Measurements from ENCODE around the gene THOC1. TPM values are rescaled to one million over a fixed set of nuclear protein-coding genes. Genes with fewer than 3 reads are reported as not detected.

The THOC1 gene
- polyA plus RNA-seq, 10 donors, result 25.8 to 72.0 (median 37.4) TPM

DNA sequence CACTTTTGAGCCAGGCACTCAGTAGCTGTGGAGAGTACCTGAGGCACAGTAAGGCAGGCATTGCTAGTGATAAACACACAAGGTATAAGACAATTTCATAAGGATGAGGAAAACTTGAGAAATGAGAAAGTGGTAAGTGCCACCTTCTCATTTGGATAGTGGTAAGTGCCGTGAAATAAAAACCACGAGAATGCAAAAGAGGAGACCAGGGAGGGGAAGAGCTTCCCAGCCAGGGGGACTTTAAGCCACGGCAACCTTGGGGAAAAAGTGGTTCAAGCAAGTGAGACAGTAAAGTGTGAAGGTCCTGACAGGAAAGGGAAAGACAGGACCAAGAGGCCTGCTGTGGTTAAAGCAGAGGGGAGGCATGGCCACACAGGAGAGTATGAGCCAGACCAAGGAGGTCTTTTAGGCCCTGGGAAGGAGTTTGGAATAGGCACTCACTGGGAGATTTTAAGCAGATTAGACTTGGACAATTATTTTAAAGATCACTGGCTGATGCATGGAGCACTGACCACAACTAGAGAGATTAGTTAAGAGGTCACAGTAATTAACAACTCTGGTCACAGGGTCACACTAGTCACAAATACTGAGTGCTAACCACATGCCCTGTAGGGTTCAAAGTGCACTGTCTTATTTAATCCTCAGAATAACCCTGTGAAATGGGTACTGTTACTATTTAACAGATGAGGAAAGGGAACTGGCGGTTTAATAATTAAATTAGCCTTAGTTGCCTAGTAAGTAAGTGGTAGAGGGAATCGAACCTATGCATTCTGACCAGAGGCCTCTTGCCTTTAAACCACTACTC, 50.1 kb downstream of the THOC1 start:
- DNase-seq, result no peak

DNA sequence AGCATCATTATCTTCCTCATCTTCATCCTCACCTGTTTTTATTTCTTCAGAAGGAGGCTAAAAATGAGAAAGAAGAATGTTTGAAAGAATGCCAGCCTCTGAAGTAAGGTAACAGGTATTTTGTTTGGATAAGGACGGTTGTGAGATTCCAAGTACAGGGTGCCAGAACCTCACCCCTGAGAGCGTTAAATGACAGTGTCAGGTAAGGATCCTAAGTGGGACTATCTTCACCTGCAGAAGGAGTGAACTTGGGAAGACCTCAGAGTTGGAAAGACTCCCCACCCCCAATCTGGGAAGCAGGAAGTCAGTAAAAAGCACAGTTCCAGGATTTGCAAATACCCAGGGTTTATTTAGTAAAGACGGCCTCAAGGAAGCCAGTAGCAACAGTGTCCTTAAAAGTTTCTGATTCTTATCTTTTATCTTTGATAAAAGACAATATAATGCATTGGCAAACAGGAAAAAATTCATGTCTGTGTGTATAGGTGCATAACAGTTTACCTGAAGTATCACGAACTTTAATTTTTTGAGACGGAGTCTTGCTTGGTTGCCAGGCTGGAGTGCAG, 52.3 kb downstream of the THOC1 start:
- DNase-seq, result no peak

DNA sequence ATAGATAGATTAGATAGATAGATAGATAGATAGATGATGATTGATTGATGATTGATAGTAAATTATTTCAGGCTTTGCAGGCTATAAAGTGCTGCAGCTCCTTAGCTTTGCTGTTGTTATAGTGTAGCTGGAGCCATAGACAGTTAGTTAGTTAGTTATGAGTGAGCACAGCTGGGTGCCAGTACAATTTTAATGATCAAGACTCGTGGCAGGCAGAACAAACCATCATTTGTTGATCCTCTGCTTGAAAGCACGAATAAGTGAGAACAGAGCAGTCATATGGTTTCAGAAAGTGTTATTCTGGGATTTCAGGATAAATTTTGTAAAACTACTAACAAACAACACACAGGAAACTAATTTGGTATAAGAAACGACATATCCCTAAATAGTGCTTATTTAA, 53.9 kb downstream of the THOC1 start:
- no peak for DNase-seq

DNA sequence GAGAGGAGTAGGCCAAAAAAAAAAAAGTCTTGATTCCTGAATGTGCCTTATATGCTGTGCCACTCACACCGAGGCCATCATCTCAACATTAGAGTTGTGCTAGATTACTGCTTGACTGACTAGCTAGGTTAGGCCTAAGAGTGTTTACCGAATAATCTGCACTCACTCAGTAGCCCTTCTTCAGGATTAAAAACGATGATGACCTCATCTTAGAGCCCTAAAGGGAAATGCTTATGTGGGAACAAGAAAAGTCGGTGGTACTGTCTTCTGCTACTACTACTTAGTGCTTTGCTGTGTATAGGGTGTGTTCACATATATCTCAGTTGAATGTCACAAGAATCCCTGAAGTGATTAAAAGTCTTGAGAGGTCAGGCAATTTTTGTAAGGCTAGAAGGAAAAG, 54.3 kb downstream of the THOC1 start:
- no peak for DNase-seq

DNA sequence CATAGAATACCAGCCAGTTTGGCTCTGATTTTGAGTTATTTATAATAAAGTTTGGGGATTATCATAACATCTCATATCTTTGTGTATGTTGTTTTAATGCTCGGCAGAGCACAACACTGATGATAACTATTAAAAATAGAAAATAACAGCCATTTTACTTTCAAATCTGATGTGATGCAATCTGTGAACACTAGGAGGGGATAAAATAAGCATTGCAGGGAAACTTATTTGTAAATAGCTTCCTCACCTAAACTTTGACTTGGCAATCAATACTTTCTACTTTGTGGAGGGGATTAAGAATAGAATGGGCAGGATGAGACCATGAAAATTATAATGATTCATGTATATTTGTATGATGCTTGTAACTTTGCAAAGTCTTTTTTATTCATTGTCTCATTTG, 55.1 kb downstream of the THOC1 start:
- no peak for DNase-seq

GRCh38 chr18:211582-211981, 56.3 kb downstream of the THOC1 start:
- DNase-seq, result no peak

DNA sequence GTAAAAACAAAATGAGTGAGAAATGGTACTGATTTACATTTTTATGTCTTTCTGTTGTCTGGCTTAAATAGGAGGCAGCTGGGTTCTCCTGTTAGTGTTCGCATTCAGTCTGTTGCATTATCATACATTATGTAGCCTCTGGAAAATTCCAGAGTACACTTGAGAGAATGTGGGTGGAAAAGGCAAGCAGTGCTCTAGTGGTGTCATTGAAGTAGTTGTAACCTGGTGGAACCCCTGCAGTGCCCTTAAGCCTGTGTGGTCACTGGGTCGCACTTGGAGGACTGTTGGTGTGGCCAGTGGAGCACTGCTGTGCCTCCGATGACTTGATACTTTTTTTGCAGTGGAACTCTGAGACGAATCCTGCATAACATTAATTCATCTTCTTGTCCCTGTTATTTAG, 57.1 kb downstream of the THOC1 start:
- no peak for DNase-seq

- DNase-seq, result no peak
These were observed 57.8 kb downstream of the THOC1 start for GRCh38 chr18:210075-210474.

DNA sequence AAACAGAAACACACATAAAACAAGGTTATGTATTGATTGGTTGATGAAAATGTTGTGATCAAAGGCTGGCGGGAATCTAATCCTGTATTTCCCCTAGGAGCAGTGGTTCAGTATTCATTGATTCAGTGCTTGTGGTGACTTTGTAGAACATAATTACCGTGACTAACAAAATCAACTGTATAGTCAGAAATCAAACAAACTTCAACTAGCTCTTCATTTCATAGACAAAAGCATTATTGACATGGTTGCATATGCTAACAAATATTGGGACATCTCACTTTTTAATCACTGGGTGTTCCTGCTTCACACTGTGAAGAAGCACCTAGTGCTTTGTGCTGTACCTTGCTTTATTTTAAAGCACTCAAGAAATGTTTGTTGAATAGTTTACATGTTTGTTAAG, 68.1 kb downstream of the THOC1 start:
- DNase-seq, result no peak

- DNase-seq, result no peak
These were observed 68.6 kb downstream of the THOC1 start for GRCh38 chr18:199214-199613.

GRCh38 chr18:195651-196050, 72.2 kb downstream of the THOC1 start:
- no peak for DNase-seq

- DNase-seq, result no peak
These were observed 75.0 kb downstream of the THOC1 start for GRCh38 chr18:192801-193200.

DNA sequence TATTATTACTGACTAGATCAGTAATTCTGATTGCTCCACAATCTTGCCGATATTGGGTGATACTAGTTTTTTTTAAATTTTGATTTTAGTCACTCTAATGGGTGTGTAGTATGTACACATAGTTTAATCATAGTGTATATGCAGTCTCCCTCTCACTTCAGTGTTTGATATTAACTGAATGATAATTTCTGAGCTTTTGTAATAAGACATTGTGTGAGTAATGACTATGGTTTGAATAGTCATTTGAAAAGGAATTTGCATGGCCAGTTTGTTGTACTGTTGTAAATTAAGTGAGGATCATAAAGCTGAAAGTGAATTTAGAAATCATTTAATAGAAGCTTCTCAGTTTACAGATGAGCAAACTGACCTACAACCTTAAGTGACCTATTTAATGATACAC, 76.1 kb downstream of the THOC1 start:
- DNase-seq, result no peak

- DNase-seq, result no peak
These were observed 78.6 kb downstream of the THOC1 start for GRCh38 chr18:189254-189653.

- DNase-seq, result peak in 2 of 3 donors; percentile 6 to 28
These were observed 84.1 kb downstream of the THOC1 start for GRCh38 chr18:183769-184168.

GRCh38 chr18:181711-182110, 86.1 kb downstream of the THOC1 start:
- no peak for DNase-seq

- DNase-seq, result no peak
These were observed 88.3 kb downstream of the THOC1 start for GRCh38 chr18:179499-179898.

DNA sequence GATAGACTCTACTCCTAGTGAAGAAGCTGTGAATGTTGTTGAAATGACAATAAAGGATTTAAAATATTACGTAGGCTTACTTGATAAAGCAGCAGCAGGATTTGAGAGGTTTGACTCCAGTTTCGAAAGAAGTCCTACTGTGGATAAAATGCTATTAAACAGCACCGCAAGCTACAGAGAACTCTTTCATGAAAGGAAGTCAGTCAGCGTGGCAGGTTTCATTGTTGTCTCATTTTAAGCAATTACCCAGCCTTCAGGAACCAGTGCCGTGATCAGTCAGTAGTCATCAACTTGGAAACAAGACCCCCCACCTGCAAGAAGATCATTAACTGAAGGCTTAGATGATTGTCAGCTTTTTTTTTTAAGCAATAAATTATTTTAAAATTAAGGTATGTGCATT, 95.5 kb downstream of the THOC1 start:
- no peak for DNase-seq

Other genes with a start within 250 kb of the THOC1 start
- gene TUBB8B, start 218.4 kb downstream of the THOC1 start, polyA plus RNA-seq (ENCODE audit: insufficient read length in 10 of 10), result under 1 TPM in 1 of 10 donors, not detected in 9; 0.27 TPM
- gene USP14, start 109.5 kb downstream of the THOC1 start, polyA plus RNA-seq (ENCODE audit: insufficient read length in 10 of 10), result 10 to 100 TPM; 50.3 to 71.9 (median 58.0) TPM
- 10 to 100 TPM; 42.8 to 82.8 (median 56.7) TPM for gene COLEC12, start 232.7 kb upstream of the THOC1 start, polyA plus RNA-seq (ENCODE audit: insufficient read length in 10 of 10)

All from muscle of back (tissue), 11 donors.